Endothelial cell (in vitro differentiated cells): ENCODE measurements around the gene DLGAP1. TPM values are rescaled to one million over a fixed set of nuclear protein-coding genes. Genes with fewer than 3 reads are reported as not detected.

Experiments
- DNase-seq: peaks from one replicate; pipeline ENCODE4 v3.0.0; 2021; ENCODE audit warnings: low spot score
- H3K27ac Mint-ChIP-seq: one replicate; pipeline ENCODE4 v1.8.0; 2021; ENCODE audit warnings: mixed read lengths, inconsistent platforms; ENCODE audit not compliant: unreplicated experiment
- H3K27me3 Mint-ChIP-seq: one replicate; pipeline ENCODE4 v1.8.0; 2021; ENCODE audit warnings: mild to moderate bottlenecking, moderate library complexity, mixed read lengths, inconsistent platforms; ENCODE audit not compliant: unreplicated experiment
- H3K36me3 Mint-ChIP-seq: one replicate; pipeline ENCODE4 v1.8.0; 2021; ENCODE audit warnings: mild to moderate bottlenecking, low read depth, mixed read lengths, inconsistent platforms; ENCODE audit not compliant: unreplicated experiment
- H3K4me1 Mint-ChIP-seq: one replicate; pipeline ENCODE4 v1.8.0; 2021; ENCODE audit warnings: mild to moderate bottlenecking, mixed read lengths, inconsistent platforms; ENCODE audit not compliant: unreplicated experiment
- H3K4me3 Mint-ChIP-seq: one replicate; pipeline ENCODE4 v1.8.0; 2021; ENCODE audit warnings: mild to moderate bottlenecking, mixed read lengths, inconsistent platforms; ENCODE audit not compliant: unreplicated experiment
- H3K9me3 Mint-ChIP-seq: one replicate; pipeline ENCODE4 v1.8.0; 2021; ENCODE audit warnings: mixed read lengths, inconsistent platforms; ENCODE audit not compliant: unreplicated experiment
- total RNA-seq: library from RNA; stranded (reverse); fragmentation: NEBNext Ultra II Directional; extraction: Animal tissue kit (Norgen Biotek cat#: 25700); gene quantifications from one replicate; pipeline ENCODE4 v1.2.1, GENCODE V29; 2021; ENCODE audit not compliant: unreplicated experiment
- TF ChIP-seq, protein P1 (sequence below): fragments of 200-600 bp; sonication (generic); IDR thresholded peaks from one replicate; pipeline ENCODE4 v1.5.0; 2021; ENCODE audit warnings: antibody characterized with exemption; ENCODE audit not compliant: unreplicated experiment

The DLGAP1 gene
- total RNA-seq, 1 donor from 2014 or later, result 1.8 TPM

GRCh38 chr18:3491981-3492555 lies 963.0 kb downstream of the DLGAP1 start:
- Mint-ChIP-seq H3K36me3 (no peaks in the 10 kb centered on the region), H3K27ac (no peak overlapping the region), H3K9me3 (no peaks in the 10 kb centered on the region), H3K4me1 (peaks cover 15% of the 10 kb centered on the region), H3K4me3 (no peak overlapping the region), H3K27me3 (no peaks in the 10 kb centered on the region)
- TF ChIP-seq, protein P1, sequence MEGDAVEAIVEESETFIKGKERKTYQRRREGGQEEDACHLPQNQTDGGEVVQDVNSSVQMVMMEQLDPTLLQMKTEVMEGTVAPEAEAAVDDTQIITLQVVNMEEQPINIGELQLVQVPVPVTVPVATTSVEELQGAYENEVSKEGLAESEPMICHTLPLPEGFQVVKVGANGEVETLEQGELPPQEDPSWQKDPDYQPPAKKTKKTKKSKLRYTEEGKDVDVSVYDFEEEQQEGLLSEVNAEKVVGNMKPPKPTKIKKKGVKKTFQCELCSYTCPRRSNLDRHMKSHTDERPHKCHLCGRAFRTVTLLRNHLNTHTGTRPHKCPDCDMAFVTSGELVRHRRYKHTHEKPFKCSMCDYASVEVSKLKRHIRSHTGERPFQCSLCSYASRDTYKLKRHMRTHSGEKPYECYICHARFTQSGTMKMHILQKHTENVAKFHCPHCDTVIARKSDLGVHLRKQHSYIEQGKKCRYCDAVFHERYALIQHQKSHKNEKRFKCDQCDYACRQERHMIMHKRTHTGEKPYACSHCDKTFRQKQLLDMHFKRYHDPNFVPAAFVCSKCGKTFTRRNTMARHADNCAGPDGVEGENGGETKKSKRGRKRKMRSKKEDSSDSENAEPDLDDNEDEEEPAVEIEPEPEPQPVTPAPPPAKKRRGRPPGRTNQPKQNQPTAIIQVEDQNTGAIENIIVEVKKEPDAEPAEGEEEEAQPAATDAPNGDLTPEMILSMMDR, result no peak
- no peak for DNase-seq

- Mint-ChIP-seq H3K27ac (no peak overlapping the region), H3K36me3 (no peaks in the 10 kb centered on the region), H3K27me3 (peaks cover 1% of the 10 kb centered on the region), H3K9me3 (no peaks in the 10 kb centered on the region), H3K4me3 (no peak overlapping the region), H3K4me1 (peaks cover 22% of the 10 kb centered on the region)
- TF ChIP-seq, protein P1, result no peak
- no peak for DNase-seq
Observed at GRCh38 chr18:3489462-3489861, 965.6 kb downstream of the DLGAP1 start.

DNA sequence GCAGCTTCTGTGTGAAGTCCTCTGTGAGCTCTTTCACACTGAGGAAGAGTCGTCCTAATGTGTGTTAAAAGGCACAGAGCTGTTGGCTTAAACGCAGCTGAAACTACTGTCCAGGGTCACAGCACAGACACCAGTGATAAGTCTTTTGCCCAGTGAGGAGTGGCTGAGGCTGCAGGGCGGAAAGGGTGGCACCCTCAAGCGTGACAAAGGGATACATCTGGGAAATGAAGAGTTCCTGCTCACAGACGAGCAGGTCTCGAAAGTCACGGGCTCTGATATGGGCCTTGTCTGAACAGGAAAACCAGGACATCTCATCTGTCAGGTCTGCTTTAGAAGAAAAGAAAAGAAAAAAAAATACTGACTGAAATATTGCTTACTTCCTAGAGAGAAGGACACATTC lies 968.6 kb downstream of the DLGAP1 start:
- TF ChIP-seq, protein P1, result no peak
- DNase-seq, result no peak
- Mint-ChIP-seq H3K4me3 (no peak overlapping the region), H3K27me3 (peaks cover 1% of the 10 kb centered on the region), H3K9me3 (no peaks in the 10 kb centered on the region), H3K27ac (no peak overlapping the region), H3K4me1 (peaks cover 13% of the 10 kb centered on the region), H3K36me3 (no peaks in the 10 kb centered on the region)

- TF ChIP-seq, protein P1, result no peak
- Mint-ChIP-seq H3K27ac (no peak overlapping the region), H3K27me3 (peaks cover 1% of the 10 kb centered on the region)
Observed at GRCh38 chr18:3485153-3486149, 969.7 kb downstream of the DLGAP1 start.

DNA sequence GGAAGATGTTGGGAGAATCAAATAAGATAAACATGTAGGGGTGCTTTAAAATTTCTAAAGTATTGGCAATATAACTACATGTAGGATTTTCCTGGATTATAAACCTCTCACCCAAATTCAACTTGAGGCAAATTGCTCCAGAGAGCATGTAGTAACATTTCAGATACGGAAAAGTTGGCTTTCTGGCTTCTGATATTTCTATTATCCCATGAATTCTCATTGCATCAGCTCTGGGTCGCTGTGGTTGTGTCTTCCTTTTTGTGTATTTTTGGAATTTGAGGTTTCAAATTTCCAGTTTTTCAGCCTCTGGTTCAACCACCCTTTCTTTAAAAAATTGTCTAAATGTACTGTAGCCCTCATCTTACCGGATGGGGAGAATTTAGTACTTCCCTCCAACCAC lies 972.8 kb downstream of the DLGAP1 start:
- no peak overlapping the region for H3K27ac Mint-ChIP-seq
- TF ChIP-seq, protein P1, result no peak
- DNase-seq, result no peak
- peaks cover 5% of the 10 kb centered on the region for H3K36me3 Mint-ChIP-seq
- H3K4me3 Mint-ChIP-seq, result no peak overlapping the region
- H3K9me3 Mint-ChIP-seq, result no peaks in the 10 kb centered on the region
- H3K27me3 Mint-ChIP-seq, result peaks cover 5% of the 10 kb centered on the region
- H3K4me1 Mint-ChIP-seq, result peaks cover 17% of the 10 kb centered on the region

More at GRCh38 chr18:3485153-3486149, 969.7 kb downstream of the DLGAP1 start:
- no peaks in the 10 kb centered on the region for H3K9me3 Mint-ChIP-seq
- H3K4me1 Mint-ChIP-seq, result peaks cover 13% of the 10 kb centered on the region
- DNase-seq, result no peak
- H3K36me3 Mint-ChIP-seq, result no peaks in the 10 kb centered on the region
- H3K4me3 Mint-ChIP-seq, result no peak overlapping the region
